ENCODE data around the gene PRDM16. TPM values are rescaled to one million over a fixed set of nuclear protein-coding genes. Genes with fewer than 3 reads are reported as not detected.

Gene PRDM16
- total RNA-seq, 1 experiment from 2014 or later = 0.61 TPM

- DNase-seq (ENCODE audit: low read depth, low spot score) = no peak
- in situ Hi-C loops (cut with HindIII; ENCODE audit: low pct_unique_long_range_greater_than_20kb, low sequenced_read_pairs) = no loop called here
These were observed 138.3 kb downstream of the PRDM16 start for GRCh38 chr1:3207217-3207848.

GRCh38 chr1:3208819-3209200 is 139.8 kb downstream of the PRDM16 start:
- in situ Hi-C loops (cut with HindIII; ENCODE audit: low pct_unique_long_range_greater_than_20kb, low sequenced_read_pairs) = no loop called here
- DNase-seq (ENCODE audit: low read depth, low spot score) = no peak

- no peak for DNase-seq (ENCODE audit: low read depth, low spot score)
- in situ Hi-C loops (cut with HindIII; ENCODE audit: low pct_unique_long_range_greater_than_20kb, low sequenced_read_pairs) = no loop called here
These were observed 140.2 kb downstream of the PRDM16 start for GRCh38 chr1:3209201-3209600.

GRCh38 chr1:3211582-3212375 is 142.8 kb downstream of the PRDM16 start:
- DNase-seq (ENCODE audit: low read depth, low spot score) = no peak
- in situ Hi-C loops (cut with HindIII; ENCODE audit: low pct_unique_long_range_greater_than_20kb, low sequenced_read_pairs) = no loop called here

GRCh38 chr1:3212453-3213355 is 143.7 kb downstream of the PRDM16 start:
- in situ Hi-C loops (cut with HindIII; ENCODE audit: low pct_unique_long_range_greater_than_20kb, low sequenced_read_pairs) = no loop called here
- DNase-seq (ENCODE audit: low read depth, low spot score) = no peak

- DNase-seq (ENCODE audit: low read depth, low spot score) = no peak
- in situ Hi-C loops (cut with HindIII; ENCODE audit: low pct_unique_long_range_greater_than_20kb, low sequenced_read_pairs) = no loop called here
These were observed 144.7 kb downstream of the PRDM16 start for GRCh38 chr1:3213730-3214129.

GRCh38 chr1:3215198-3216014 is 146.4 kb downstream of the PRDM16 start:
- DNase-seq (ENCODE audit: low read depth, low spot score) = peak; percentile 56
- in situ Hi-C loops (cut with HindIII; ENCODE audit: low pct_unique_long_range_greater_than_20kb, low sequenced_read_pairs) = no loop called here

GRCh38 chr1:3216015-3216391 is 147.0 kb downstream of the PRDM16 start:
- no peak for DNase-seq (ENCODE audit: low read depth, low spot score)
- in situ Hi-C loops (cut with HindIII; ENCODE audit: low pct_unique_long_range_greater_than_20kb, low sequenced_read_pairs) = no loop called here

GRCh38 chr1:3217181-3217641 is 148.2 kb downstream of the PRDM16 start:
- in situ Hi-C loops (cut with HindIII; ENCODE audit: low pct_unique_long_range_greater_than_20kb, low sequenced_read_pairs) = no loop called here
- no peak for DNase-seq (ENCODE audit: low read depth, low spot score)

GRCh38 chr1:3217979-3218679 is 149.1 kb downstream of the PRDM16 start:
- no peak for DNase-seq (ENCODE audit: low read depth, low spot score)
- in situ Hi-C loops (cut with HindIII; ENCODE audit: low pct_unique_long_range_greater_than_20kb, low sequenced_read_pairs) = no loop called here

GRCh38 chr1:3219005-3219790 is 150.2 kb downstream of the PRDM16 start:
- peak; percentile 16 for DNase-seq (ENCODE audit: low read depth, low spot score)
- in situ Hi-C loops (cut with HindIII; ENCODE audit: low pct_unique_long_range_greater_than_20kb, low sequenced_read_pairs) = no loop called here

- no peak for DNase-seq (ENCODE audit: low read depth, low spot score)
- in situ Hi-C loops (cut with HindIII; ENCODE audit: low pct_unique_long_range_greater_than_20kb, low sequenced_read_pairs) = no loop called here
These were observed 150.9 kb downstream of the PRDM16 start for GRCh38 chr1:3219791-3220467.

- no peak for DNase-seq (ENCODE audit: low read depth, low spot score)
- in situ Hi-C loops (cut with HindIII; ENCODE audit: low pct_unique_long_range_greater_than_20kb, low sequenced_read_pairs) = no loop called here
These were observed 152.4 kb downstream of the PRDM16 start for GRCh38 chr1:3221112-3222041.

GRCh38 chr1:3222042-3222692 is 153.2 kb downstream of the PRDM16 start:
- in situ Hi-C loops (cut with HindIII; ENCODE audit: low pct_unique_long_range_greater_than_20kb, low sequenced_read_pairs) = no loop called here

More at GRCh38 chr1:3222042-3222692, 153.2 kb downstream of the PRDM16 start:
- DNase-seq (ENCODE audit: low read depth, low spot score) = no peak

Data from SK-MEL-5 (cell line).